Hepatocyte (in vitro differentiated cells): ENCODE data around the gene ELAVL4. TPM values are rescaled to one million over a fixed set of nuclear protein-coding genes. Genes with fewer than 3 reads are reported as not detected.

ENCODE experiments used
- DNase-seq: peaks from one replicate; pipeline ENCODE4 v3.0.0-alpha.2; 2016; ENCODE audit warnings: low spot score
- H2AFZ ChIP-seq: fragments of 200-600 bp; sonication (generic); 2 replicates; pipeline ENCODE4 v1.6.0; 2016; ENCODE audit warnings: antibody characterized with exemption, mild to moderate bottlenecking
- H3K27ac ChIP-seq: fragments of 200-600 bp; sonication (generic); 2 replicates; pipeline ENCODE4 v1.5.1; 2016; ENCODE audit warnings: mild to moderate bottlenecking
- H3K27me3 ChIP-seq: fragments of 200-600 bp; sonication (generic); 2 replicates; pipeline ENCODE4 v1.6.1; 2016
- H3K36me3 ChIP-seq: fragments of 200-600 bp; sonication (generic); replicated peaks from 2 replicates; pipeline ENCODE4 v1.5.1; 2016; ENCODE audit warnings: low read depth; ENCODE audit not compliant: insufficient read depth
- H3K4me1 ChIP-seq: fragments of 200-600 bp; sonication (generic); 2 replicates; pipeline ENCODE4 v1.5.1; 2016; ENCODE audit warnings: mild to moderate bottlenecking, moderate library complexity; ENCODE audit not compliant: insufficient read depth
- H3K4me2 ChIP-seq: fragments of 200-600 bp; sonication (generic); 2 replicates; pipeline ENCODE4 v1.6.0; 2016
- H3K4me3 ChIP-seq: fragments of 200-600 bp; sonication (generic); 2 replicates; pipeline ENCODE4 v1.5.1; 2016; ENCODE audit warnings: mild to moderate bottlenecking
- H3K79me2 ChIP-seq: fragments of 200-600 bp; sonication (generic); 2 replicates; pipeline ENCODE4 v1.6.0; 2017; ENCODE audit warnings: mild to moderate bottlenecking
- H3K9me2 ChIP-seq: fragments of 200-600 bp; sonication (generic); replicated peaks from 2 replicates; pipeline ENCODE4 v1.6.0; 2017; ENCODE audit warnings: mild to moderate bottlenecking; ENCODE audit not compliant: insufficient read depth
- H3K9me3 ChIP-seq: fragments of 200-600 bp; sonication (generic); 2 replicates; pipeline ENCODE4 v1.5.1; 2016; ENCODE audit warnings: low read depth, mild to moderate bottlenecking
- H4K20me1 ChIP-seq: fragments of 200-600 bp; sonication (generic); 2 replicates; pipeline ENCODE4 v1.6.0; 2016; ENCODE audit warnings: mild to moderate bottlenecking; ENCODE audit not compliant: insufficient read depth, poor library complexity, severe bottlenecking
- CTCF ChIP-seq: fragments of 200-600 bp; sonication (generic); IDR thresholded peaks from 2 replicates; pipeline ENCODE4 v1.5.1; 2016; ENCODE audit warnings: antibody characterized with exemption, mild to moderate bottlenecking; ENCODE audit not compliant: poor library complexity
- EZH2 ChIP-seq: fragments of 200-600 bp; sonication (generic); IDR thresholded peaks from 2 replicates; pipeline ENCODE4 v1.6.1; 2016; ENCODE audit warnings: antibody characterized with exemption, mild to moderate bottlenecking, borderline replicate concordance
- EZH2phosphoT487 ChIP-seq: fragments of 200-600 bp; sonication (generic); IDR thresholded peaks from one replicate; pipeline ENCODE4 v1.6.1; 2018; ENCODE audit warnings: antibody characterized with exemption, mild to moderate bottlenecking, low read depth, moderate library complexity; ENCODE audit not compliant: unreplicated experiment, severe bottlenecking
- WGBS: methylation state at CpG from one replicate; pipeline ENCODE4 v1.1.6; 2016; ENCODE audit warnings: low lambda C conversion rate; ENCODE audit errors: missing lambda C conversion rate; 5-methylcytosine and 5-hydroxymethylcytosine counted together
- polyA plus RNA-seq: library from polyadenylated mRNA; unstranded; fragments of >200 nt; fragmentation: Nextera tagmentation; extraction: Ambion mirVana; gene quantifications from 2 replicates; pipeline ENCODE4 v1.2.1, GENCODE V29; 2016
- total RNA-seq: library from RNA; depleted of rRNA; stranded (reverse); fragments of >200 nt; gene quantifications from 2 replicates; pipeline ENCODE4 v1.2.3, GENCODE V29; 2014

ELAVL4 gene
- total and polyA plus RNA-seq, 2 experiments from 2014 or later = 0.07 to 0.08 TPM

- no peak overlapping the region for H2AFZ ChIP-seq
- DNase-seq = no peak
- H4K20me1 ChIP-seq = no peaks in the 10 kb centered on the region
- H3K9me2 ChIP-seq = no peaks in the 10 kb centered on the region
- no peaks in the 10 kb centered on the region for H3K36me3 ChIP-seq
- WGBS = 38% methylated on average over 2 of the region's 2 CpGs
- no peaks in the 10 kb centered on the region for H3K9me3 ChIP-seq
- no peaks in the 10 kb centered on the region for H3K79me2 ChIP-seq
- H3K4me3 ChIP-seq = no peak overlapping the region
- H3K27me3 ChIP-seq = no peaks in the 10 kb centered on the region
- no peaks in the 10 kb centered on the region for H3K4me1 ChIP-seq
- H3K4me2 ChIP-seq = no peak overlapping the region
- no peak overlapping the region for H3K27ac ChIP-seq
- no peak for TF ChIP-seq EZH2phosphoT487
- TF ChIP-seq CTCF = no peak
- TF ChIP-seq EZH2 = no peak
These were observed 10.1 kb upstream of the ELAVL4 start for GRCh38 chr1:50098591-50099021.

- H3K27me3 ChIP-seq = no peaks in the 10 kb centered on the region
- no peak overlapping the region for H3K4me2 ChIP-seq
- H3K79me2 ChIP-seq = no peaks in the 10 kb centered on the region
- no peak for DNase-seq
- no peaks in the 10 kb centered on the region for H3K9me3 ChIP-seq
- no peaks in the 10 kb centered on the region for H3K36me3 ChIP-seq
- no peaks in the 10 kb centered on the region for H3K9me2 ChIP-seq
- no peak overlapping the region for H3K27ac ChIP-seq
- no peak overlapping the region for H2AFZ ChIP-seq
- no peaks in the 10 kb centered on the region for H3K4me1 ChIP-seq
- WGBS = 27% methylated on average over 1 of the region's 1 CpG
- H4K20me1 ChIP-seq = no peaks in the 10 kb centered on the region
- TF ChIP-seq EZH2 = no peak
- TF ChIP-seq EZH2phosphoT487 = no peak
- TF ChIP-seq CTCF = no peak
- no peak overlapping the region for H3K4me3 ChIP-seq
These were observed 9.1 kb upstream of the ELAVL4 start for GRCh38 chr1:50099654-50100053.

- H3K27ac ChIP-seq = no peak overlapping the region
- H3K4me1 ChIP-seq = no peaks in the 10 kb centered on the region
- no peaks in the 10 kb centered on the region for H3K36me3 ChIP-seq
- no peaks in the 10 kb centered on the region for H3K79me2 ChIP-seq
- no peaks in the 10 kb centered on the region for H4K20me1 ChIP-seq
- no peak for DNase-seq
- no peak overlapping the region for H2AFZ ChIP-seq
- no peak overlapping the region for H3K4me2 ChIP-seq
- H3K9me2 ChIP-seq = no peaks in the 10 kb centered on the region
- TF ChIP-seq EZH2 (no peak), CTCF (no peak), EZH2phosphoT487 (no peak)
- no peaks in the 10 kb centered on the region for H3K9me3 ChIP-seq
- H3K27me3 ChIP-seq = no peaks in the 10 kb centered on the region
- WGBS = 68% methylated on average over 7 of the region's 7 CpGs
- H3K4me3 ChIP-seq = no peak overlapping the region
These were observed 5.1 kb upstream of the ELAVL4 start for GRCh38 chr1:50103615-50104081.

GRCh38 chr1:50105433-50105832 lies 3.3 kb upstream of the ELAVL4 start:
- no peak overlapping the region for H3K27ac ChIP-seq
- no peak overlapping the region for H3K4me2 ChIP-seq
- DNase-seq = no peak
- no peaks in the 10 kb centered on the region for H3K9me3 ChIP-seq
- no peaks in the 10 kb centered on the region for H3K4me1 ChIP-seq
- no peak overlapping the region for H3K4me3 ChIP-seq
- no peaks in the 10 kb centered on the region for H3K27me3 ChIP-seq
- no peaks in the 10 kb centered on the region for H4K20me1 ChIP-seq
- H3K79me2 ChIP-seq = no peaks in the 10 kb centered on the region
- no peaks in the 10 kb centered on the region for H3K36me3 ChIP-seq
- H3K9me2 ChIP-seq = no peaks in the 10 kb centered on the region
- TF ChIP-seq EZH2phosphoT487 = no peak
- TF ChIP-seq CTCF = no peak
- TF ChIP-seq EZH2 = no peak
- 88% methylated on average over 3 of the region's 3 CpGs for WGBS
- H2AFZ ChIP-seq = no peak overlapping the region
